ENCODE measurements around the gene STK25. TPM values are rescaled to one million over a fixed set of nuclear protein-coding genes. Genes with fewer than 3 reads are reported as not detected.

Gene STK25
- total RNA-seq, 4 donors from 2014 or later = 407 to 555 (median 524) TPM

DNA sequence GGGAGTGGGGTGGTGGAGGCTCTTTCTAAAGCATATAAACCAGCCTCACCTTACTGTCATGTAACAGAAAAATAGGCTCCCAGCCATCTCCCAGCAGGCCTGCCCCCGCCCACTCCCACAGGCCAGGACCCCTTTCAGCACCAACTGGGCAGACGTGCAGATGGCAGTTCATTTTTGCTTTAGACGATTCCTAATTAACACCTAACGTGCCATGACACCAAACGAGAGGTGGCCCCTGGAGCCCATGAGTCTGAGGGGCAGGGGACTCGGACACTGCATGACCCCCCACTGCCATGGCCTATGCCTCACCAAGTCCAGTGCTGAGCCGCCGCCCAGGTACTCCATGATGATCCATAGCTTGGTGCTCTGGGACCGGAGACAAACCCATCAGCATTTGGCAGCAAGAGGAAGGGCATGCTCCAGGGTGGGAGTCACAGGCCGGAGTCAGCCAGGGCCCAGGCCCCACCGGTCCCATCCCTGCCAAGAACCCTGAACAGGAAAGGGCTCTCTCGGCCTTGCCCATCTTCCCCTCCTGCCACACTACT lies 7.9 kb downstream of the STK25 start:
- in situ Hi-C loops (cut with MboI; ENCODE audit: low sequenced_read_pairs in 4 of 4) (no loop called here), intact Hi-C loops (cut with DNase I; ENCODE audit: low total_unique reads) (no loop called here)
- Histone ChIP-seq H3K9me3 (no peaks in the 10 kb centered on the region), H3K27me3 (no peaks in the 10 kb centered on the region), H3K4me3 (no peak overlapping the region), H3K4me1 (peaks cover 58 to 63% of the 10 kb centered on the region in 2 donors), H3K36me3 (peaks cover 0 to 48% of the 10 kb centered on the region in 2 donors), H3K27ac (peak overlapping the region; percentile 93 to 98 (median 96))
- no peak for ATAC-seq
- no peak for DNase-seq
- TF ChIP-seq, protein P1, sequence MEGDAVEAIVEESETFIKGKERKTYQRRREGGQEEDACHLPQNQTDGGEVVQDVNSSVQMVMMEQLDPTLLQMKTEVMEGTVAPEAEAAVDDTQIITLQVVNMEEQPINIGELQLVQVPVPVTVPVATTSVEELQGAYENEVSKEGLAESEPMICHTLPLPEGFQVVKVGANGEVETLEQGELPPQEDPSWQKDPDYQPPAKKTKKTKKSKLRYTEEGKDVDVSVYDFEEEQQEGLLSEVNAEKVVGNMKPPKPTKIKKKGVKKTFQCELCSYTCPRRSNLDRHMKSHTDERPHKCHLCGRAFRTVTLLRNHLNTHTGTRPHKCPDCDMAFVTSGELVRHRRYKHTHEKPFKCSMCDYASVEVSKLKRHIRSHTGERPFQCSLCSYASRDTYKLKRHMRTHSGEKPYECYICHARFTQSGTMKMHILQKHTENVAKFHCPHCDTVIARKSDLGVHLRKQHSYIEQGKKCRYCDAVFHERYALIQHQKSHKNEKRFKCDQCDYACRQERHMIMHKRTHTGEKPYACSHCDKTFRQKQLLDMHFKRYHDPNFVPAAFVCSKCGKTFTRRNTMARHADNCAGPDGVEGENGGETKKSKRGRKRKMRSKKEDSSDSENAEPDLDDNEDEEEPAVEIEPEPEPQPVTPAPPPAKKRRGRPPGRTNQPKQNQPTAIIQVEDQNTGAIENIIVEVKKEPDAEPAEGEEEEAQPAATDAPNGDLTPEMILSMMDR (IDR thresholded peaks at IDR 0.05 in 4 of 5, conservative IDR thresholded peaks at IDR 0.05 in 1 of 5) = no peak
- TF ChIP-seq POLR2A (IDR thresholded peaks at IDR 0.05) = no peak

DNA sequence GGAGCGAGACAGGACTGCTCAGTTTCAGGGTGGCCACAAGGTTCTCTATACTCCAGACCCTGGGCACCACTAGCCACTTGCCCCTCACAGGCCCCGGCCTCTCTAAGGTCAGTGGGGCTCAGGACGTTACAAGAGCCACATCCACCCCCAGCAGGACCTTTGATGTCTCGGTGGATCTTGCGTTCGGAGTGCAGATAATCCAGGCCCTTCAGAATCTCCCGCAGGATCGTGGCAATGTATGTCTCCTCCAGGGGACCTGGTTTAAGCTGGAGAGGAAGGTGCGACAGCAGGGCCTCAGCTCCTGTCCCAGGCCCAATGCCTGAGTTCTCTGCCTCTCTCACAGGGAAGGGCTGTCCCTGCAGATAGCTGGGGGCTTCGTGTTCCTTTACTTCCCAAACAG lies 8.4 kb downstream of the STK25 start:
- H3K4me3 ChIP-seq = no peak overlapping the region
- no peak for DNase-seq
- H3K36me3 ChIP-seq = peaks cover 0 to 53% of the 10 kb centered on the region in 2 donors
- H3K9me3 ChIP-seq = no peaks in the 10 kb centered on the region
- no peak for ATAC-seq
- intact Hi-C loops (cut with DNase I; ENCODE audit: low total_unique reads) = no loop called here
- H3K27ac ChIP-seq = peak overlapping the region; percentile 93 to 98 (median 96)
- no peaks in the 10 kb centered on the region for H3K27me3 ChIP-seq
- peaks cover 54 to 58% of the 10 kb centered on the region in 2 donors for H3K4me1 ChIP-seq
- in situ Hi-C loops (cut with MboI; ENCODE audit: low sequenced_read_pairs in 4 of 4) = no loop called here
- TF ChIP-seq, protein P1 (IDR thresholded peaks at IDR 0.05 in 4 of 5, conservative IDR thresholded peaks at IDR 0.05 in 1 of 5) = no peak
- TF ChIP-seq POLR2A (IDR thresholded peaks at IDR 0.05) = no peak

DNA sequence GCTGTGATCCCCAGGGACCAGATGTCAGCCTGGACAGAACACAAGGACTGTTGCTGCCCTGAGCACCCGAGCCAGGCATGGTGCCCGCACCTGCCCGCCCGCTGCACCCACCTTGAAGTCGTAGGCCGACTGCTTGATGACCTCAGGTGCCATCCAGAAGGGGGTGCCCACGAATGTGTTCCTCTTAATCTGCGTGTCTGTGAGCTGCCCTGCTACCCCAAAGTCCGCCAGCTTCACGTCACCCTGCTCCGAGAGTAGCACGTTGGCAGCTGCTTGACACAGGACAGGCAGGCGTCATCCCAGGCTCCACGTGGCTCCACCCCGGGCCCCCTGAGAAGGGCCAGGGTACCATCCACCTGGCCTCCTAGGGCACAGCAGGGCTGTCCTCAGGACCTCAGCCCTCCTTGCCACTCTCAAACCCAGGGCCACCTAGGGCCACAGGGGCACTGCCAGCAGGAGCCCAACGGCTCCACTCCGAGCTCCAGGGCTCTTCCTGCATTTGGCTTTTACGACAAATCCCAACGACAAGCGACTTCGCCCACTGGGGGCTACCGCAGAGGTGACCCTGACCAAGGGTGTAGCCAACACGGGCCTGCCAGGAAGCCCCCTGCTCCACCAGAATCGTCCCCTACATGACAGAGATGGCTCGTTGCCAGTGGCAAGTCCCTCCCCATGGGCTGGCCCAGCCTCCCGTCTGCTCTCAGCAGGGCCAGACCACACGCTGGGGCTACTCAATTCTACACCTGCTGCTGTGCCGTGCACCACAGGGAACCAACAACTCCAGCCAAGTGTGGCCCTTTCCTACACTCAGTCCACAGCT lies 9.0 kb downstream of the STK25 start:
- Histone ChIP-seq H3K27me3 (no peaks in the 10 kb centered on the region), H3K4me3 (no peak overlapping the region), H3K4me1 (peaks cover 49 to 51% of the 10 kb centered on the region in 2 donors), H3K27ac (peak overlapping the region; percentile 93 to 98 (median 96)), H3K9me3 (no peaks in the 10 kb centered on the region), H3K36me3 (peaks cover 0 to 59% of the 10 kb centered on the region in 2 donors)
- intact Hi-C loops (cut with DNase I; ENCODE audit: low total_unique reads) (no loop called here), in situ Hi-C loops (cut with MboI; ENCODE audit: low sequenced_read_pairs in 4 of 4) (no loop called here)
- peak in 1 of 2 donors; percentile 12 for ATAC-seq
- TF ChIP-seq, protein P1 (IDR thresholded peaks at IDR 0.05 in 4 of 5, conservative IDR thresholded peaks at IDR 0.05 in 1 of 5) = no peak
- peak in 1 of 2 donors; percentile 37 for DNase-seq

DNA sequence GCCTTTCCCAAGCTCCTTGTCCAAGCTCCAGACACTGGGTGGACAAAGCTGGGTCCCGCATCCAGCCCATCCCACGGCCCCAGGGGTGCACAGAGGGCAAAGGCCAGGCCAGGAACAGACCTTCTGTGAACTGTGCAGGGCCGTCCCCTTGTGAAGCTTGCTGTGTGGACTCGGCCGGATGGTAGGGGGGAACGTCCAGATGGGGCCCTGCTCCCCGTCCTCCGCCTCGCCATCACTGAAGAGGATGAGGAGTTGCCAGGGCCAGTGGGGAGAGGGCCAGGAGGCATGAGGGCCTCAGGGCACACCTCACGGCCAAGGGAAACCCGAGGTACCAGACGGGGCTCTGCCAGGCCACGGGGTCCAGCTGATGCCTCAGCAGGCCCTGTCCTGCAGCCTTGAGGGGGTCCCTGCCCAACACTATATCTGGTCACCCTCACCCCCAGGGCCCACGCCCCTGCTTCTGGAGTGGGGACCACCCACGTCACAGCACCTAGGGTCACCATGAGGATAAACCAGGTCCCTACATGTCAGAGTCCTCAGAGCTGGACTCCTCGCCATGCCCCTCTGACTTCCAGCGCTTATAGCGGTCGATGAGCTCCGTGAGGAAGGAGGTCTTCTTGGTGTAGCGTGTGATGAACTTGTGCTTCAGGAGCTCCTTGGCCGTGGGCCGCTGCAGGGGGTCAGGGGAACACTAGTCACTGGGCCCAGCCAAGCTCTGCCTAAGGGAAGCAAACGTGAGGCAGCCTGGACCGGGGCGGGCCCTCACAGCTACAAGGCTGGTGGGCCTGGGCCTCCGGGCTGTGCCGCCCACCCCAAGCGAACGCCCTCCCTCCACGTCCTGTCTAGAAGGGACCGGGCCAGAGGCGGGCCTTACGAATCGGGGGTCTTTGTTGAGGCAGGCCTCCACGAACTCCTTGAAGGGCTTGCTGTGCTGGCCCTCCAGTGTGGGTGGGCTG lies 10.0 kb downstream of the STK25 start:
- intact Hi-C loops (cut with DNase I; ENCODE audit: low total_unique reads) = no loop called here
- ATAC-seq (no peak), DNase-seq (no peak)
- Histone ChIP-seq H3K36me3 (peaks cover 0 to 69% of the 10 kb centered on the region in 2 donors), H3K4me3 (no peak overlapping the region), H3K27ac (peak overlapping the region in 2 of 4 donors; percentile 96 to 98), H3K4me1 (peaks cover 41% of the 10 kb centered on the region in 2 donors), H3K27me3 (no peaks in the 10 kb centered on the region), H3K9me3 (no peaks in the 10 kb centered on the region)
- TF ChIP-seq, protein P1 (IDR thresholded peaks at IDR 0.05 in 4 of 5, conservative IDR thresholded peaks at IDR 0.05 in 1 of 5) = no peak
- in situ Hi-C loops (cut with MboI; ENCODE audit: low sequenced_read_pairs in 4 of 4) = no loop called here
